HCT116 (cell line): ENCODE measurements around the gene FNIP2. TPM values are rescaled to one million over a fixed set of nuclear protein-coding genes. Genes with fewer than 3 reads are reported as not detected.

Experiments
- ATAC-seq: fragments of 200-7000 bp; cut with Tn5 transposase; 2 replicates; pipeline ENCODE4 v1.9.1; 2020; ENCODE audit warnings: mild to moderate bottlenecking, moderate library complexity
- BruUV-seq: library from RNA; stranded (reverse); fragments of 400-500 nt; replicated peaks from 2 replicates; lab custom pipeline; 2021; lab: Mats Ljungman, UMichigan
- CTCF ChIA-PET: fragments of 300-600 bp; sonication (Branson Sonifier 250); formaldehyde crosslinking; loops from one replicate; lab custom pipeline; 2021; ENCODE audit warnings: antibody characterized with exemption; lab: Charles Lee
- POLR2A ChIA-PET: fragments of 300-600, 350-600 bp; sonication (Branson Sonifier 250); formaldehyde crosslinking; loops from one replicate; lab custom pipeline; 2021; ENCODE audit warnings: antibody characterized with exemption; lab: Charles Lee
- RAD21 ChIA-PET, 2 experiments: fragments of 300-600 bp; sonication (Branson Sonifier 250); formaldehyde crosslinking; loops; one replicate each; lab custom pipeline; 2023; ENCODE audit warnings: low total read pairs in 2 of 2; ENCODE audit not compliant: uncharacterized antibody in 2 of 2, unreplicated experiment in 2 of 2, low non-redundant PET in 1 of 2; lab: Charles Lee
- DNase-seq: peaks from one replicate; pipeline ENCODE4 v3.0.0-alpha.2; 2010; ENCODE audit warnings: low read depth, low spot score
- H2AFZ ChIP-seq: fragments of 200-600 bp; shearing (Covaris generic), sonication (generic); 2 replicates; pipeline ENCODE4 v1.6.1; 2017; ENCODE audit warnings: low read depth, mixed run types, mixed read lengths, antibody characterized with exemption, low read length; ENCODE audit not compliant: poor library complexity, severe bottlenecking
- H3K27ac ChIP-seq: 2 replicates; pipeline ENCODE4 v1.5.1; 2012; ENCODE audit warnings: low read depth, low read length
- H3K27me3 ChIP-seq: fragments of 200-600 bp; sonication (generic); 2 replicates; pipeline ENCODE4 v1.6.1; 2016; ENCODE audit warnings: mixed run types, low read length, mixed read lengths; ENCODE audit not compliant: insufficient read depth
- H3K36me3 ChIP-seq, 2 experiments: fragments of 200-500 bp in 1 of 2; fragments of 200-600 bp in 1 of 2; sonication (Bioruptor generic) in 1 of 2; sonication (generic) in 1 of 2; 2 replicates each; pipeline versions ENCODE4 v1.5.1 to v1.6.1; 2014 to 2016; ENCODE audit warnings: low read length in 2 of 2, inconsistent platforms in 1 of 2, mixed read lengths in 1 of 2, mixed run types in 1 of 2; ENCODE audit not compliant: insufficient read depth in 2 of 2, control insufficient read depth in 1 of 2
- H3K4me1 ChIP-seq, 2 experiments: fragments of 200-600 bp in 1 of 2; sonication (generic) in 1 of 2; 2 replicates each; pipeline versions ENCODE4 v1.5.1 to v1.6.1; 2012 to 2017; ENCODE audit warnings: low read length in 2 of 2, inconsistent platforms in 1 of 2, mild to moderate bottlenecking in 1 of 2, mixed read lengths in 1 of 2, mixed run types in 1 of 2, moderate library complexity in 1 of 2; ENCODE audit not compliant: insufficient read depth in 2 of 2, control insufficient read depth in 1 of 2
- H3K4me2 ChIP-seq: fragments of 200-600 bp; sonication (generic); 2 replicates; pipeline ENCODE4 v1.6.1; 2017; ENCODE audit warnings: mixed run types, low read length, mixed read lengths
- H3K4me3 ChIP-seq, 2 experiments: fragments of 200-600 bp in 1 of 2; sonication (generic) in 1 of 2; replicated peaks in 1 of 2; 2 replicates each; pipeline ENCODE4 v1.5.1; 2011 to 2016; ENCODE audit warnings: low read length in 2 of 2, control low read depth in 1 of 2, low read depth in 1 of 2, mild to moderate bottlenecking in 1 of 2, mixed read lengths in 1 of 2, mixed run types in 1 of 2
- H3K79me2 ChIP-seq: fragments of 200-600 bp; sonication (generic); 2 replicates; pipeline ENCODE4 v1.6.1; 2017; ENCODE audit warnings: mild to moderate bottlenecking, mixed run types, low read length, moderate library complexity, mixed read lengths; ENCODE audit not compliant: insufficient read depth
- H3K9ac ChIP-seq: fragments of 200-600 bp; sonication (generic); 2 replicates; pipeline ENCODE4 v1.6.1; 2016; ENCODE audit warnings: low read length, mixed read lengths
- H3K9me2 ChIP-seq: fragments of 200-600 bp; sonication (generic), shearing (Covaris generic); 2 replicates; pipeline ENCODE4 v1.6.1; 2017; ENCODE audit warnings: mixed run types, mild to moderate bottlenecking, moderate library complexity; ENCODE audit not compliant: insufficient read depth
- H3K9me3 ChIP-seq, 2 experiments: fragments of 200-500 bp in 1 of 2; fragments of 200-600 bp in 1 of 2; sonication (Bioruptor generic) in 1 of 2; sonication (generic) in 1 of 2; 2 replicates each; pipeline ENCODE4 v1.6.1; 2014 to 2017; ENCODE audit warnings: low read length in 2 of 2, mixed read lengths in 2 of 2, inconsistent platforms in 1 of 2, low read depth in 1 of 2, mild to moderate bottlenecking in 1 of 2, mixed run types in 1 of 2, moderate library complexity in 1 of 2; ENCODE audit not compliant: control insufficient read depth in 1 of 2, insufficient read depth in 1 of 2
- H4K20me1 ChIP-seq: fragments of 200-600 bp; sonication (generic), shearing (Covaris generic); 2 replicates; pipeline ENCODE4 v1.6.1; 2017; ENCODE audit warnings: mixed run types, mild to moderate bottlenecking, moderate library complexity; ENCODE audit not compliant: insufficient read depth
- ELF1 ChIP-seq: IDR thresholded peaks from 2 replicates; pipeline ENCODE4 v1.6.1; 2012; ENCODE audit warnings: low read depth, borderline replicate concordance
- EZH2phosphoT487 ChIP-seq: fragments of 200-600 bp; IDR thresholded peaks from 2 replicates; pipeline ENCODE4 v1.6.1; 2018; ENCODE audit warnings: antibody characterized with exemption, borderline replicate concordance
- POLR2A ChIP-seq: IDR thresholded peaks from 2 replicates; pipeline ENCODE4 v1.7.0; 2011; ENCODE audit warnings: borderline replicate concordance; ENCODE audit not compliant: insufficient read depth, insufficient read length; ENCODE audit errors: extremely low read depth
- REST ChIP-seq: IDR thresholded peaks from 2 replicates; pipeline ENCODE4 v1.6.1; 2012; ENCODE audit warnings: low read depth
- ZNF274 ChIP-seq: fragments of 200-500 bp; sonication (Bioruptor generic); IDR thresholded peaks from 2 replicates; pipeline ENCODE4 v1.6.1; 2014; ENCODE audit warnings: mild to moderate bottlenecking, low read depth, low read length, inconsistent platforms
- intact Hi-C: fragments of 100-400 bp; cut with micrococcal nuclease; formaldehyde crosslinking; loops from 2 replicates; pipeline ENCODE4 v1.10.0; 2022
- total RNA-seq: library from RNA; stranded (reverse); gene quantifications from one replicate; pipeline ENCODE4 v1.2.1, GENCODE V29; 2021; ENCODE audit not compliant: unreplicated experiment
- TF ChIP-seq, protein P1 (sequence below): IDR thresholded peaks from 2 replicates; pipeline ENCODE4 v1.6.1; 2011; ENCODE audit warnings: mild to moderate bottlenecking, low read length, moderate library complexity; ENCODE audit not compliant: insufficient replicate concordance; ENCODE audit errors: extremely low read depth

Gene FNIP2
- total RNA-seq, 1 experiment from 2014 or later: 4.8 TPM

DNA sequence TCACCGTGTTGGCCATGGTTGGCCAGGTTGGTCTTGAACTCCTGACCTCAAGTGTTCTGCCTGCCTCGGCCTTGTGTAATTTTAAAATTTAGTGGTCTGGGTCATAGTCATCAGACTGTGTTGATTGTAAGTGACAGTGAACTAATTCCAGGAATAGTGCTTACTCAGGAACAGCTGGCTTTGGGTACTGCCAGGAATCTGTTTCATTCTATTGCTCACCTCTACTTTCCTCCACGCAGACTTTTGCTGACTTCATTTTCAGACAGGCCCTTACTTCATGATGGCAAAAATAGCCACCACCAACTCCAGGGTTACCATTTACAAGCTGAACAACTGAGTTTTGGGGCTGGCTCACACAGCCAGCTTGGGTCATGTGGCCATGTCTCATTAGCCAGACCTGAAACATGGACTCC is 54.6 kb downstream of the FNIP2 start (continued):
- TF ChIP-seq, protein P1, sequence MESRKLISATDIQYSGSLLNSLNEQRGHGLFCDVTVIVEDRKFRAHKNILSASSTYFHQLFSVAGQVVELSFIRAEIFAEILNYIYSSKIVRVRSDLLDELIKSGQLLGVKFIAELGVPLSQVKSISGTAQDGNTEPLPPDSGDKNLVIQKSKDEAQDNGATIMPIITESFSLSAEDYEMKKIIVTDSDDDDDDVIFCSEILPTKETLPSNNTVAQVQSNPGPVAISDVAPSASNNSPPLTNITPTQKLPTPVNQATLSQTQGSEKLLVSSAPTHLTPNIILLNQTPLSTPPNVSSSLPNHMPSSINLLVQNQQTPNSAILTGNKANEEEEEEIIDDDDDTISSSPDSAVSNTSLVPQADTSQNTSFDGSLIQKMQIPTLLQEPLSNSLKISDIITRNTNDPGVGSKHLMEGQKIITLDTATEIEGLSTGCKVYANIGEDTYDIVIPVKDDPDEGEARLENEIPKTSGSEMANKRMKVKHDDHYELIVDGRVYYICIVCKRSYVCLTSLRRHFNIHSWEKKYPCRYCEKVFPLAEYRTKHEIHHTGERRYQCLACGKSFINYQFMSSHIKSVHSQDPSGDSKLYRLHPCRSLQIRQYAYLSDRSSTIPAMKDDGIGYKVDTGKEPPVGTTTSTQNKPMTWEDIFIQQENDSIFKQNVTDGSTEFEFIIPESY: no peak
- no peak for TF ChIP-seq EZH2phosphoT487
- no peak for TF ChIP-seq ELF1
- TF ChIP-seq, all 23 proteins: peak for 0

DNA sequence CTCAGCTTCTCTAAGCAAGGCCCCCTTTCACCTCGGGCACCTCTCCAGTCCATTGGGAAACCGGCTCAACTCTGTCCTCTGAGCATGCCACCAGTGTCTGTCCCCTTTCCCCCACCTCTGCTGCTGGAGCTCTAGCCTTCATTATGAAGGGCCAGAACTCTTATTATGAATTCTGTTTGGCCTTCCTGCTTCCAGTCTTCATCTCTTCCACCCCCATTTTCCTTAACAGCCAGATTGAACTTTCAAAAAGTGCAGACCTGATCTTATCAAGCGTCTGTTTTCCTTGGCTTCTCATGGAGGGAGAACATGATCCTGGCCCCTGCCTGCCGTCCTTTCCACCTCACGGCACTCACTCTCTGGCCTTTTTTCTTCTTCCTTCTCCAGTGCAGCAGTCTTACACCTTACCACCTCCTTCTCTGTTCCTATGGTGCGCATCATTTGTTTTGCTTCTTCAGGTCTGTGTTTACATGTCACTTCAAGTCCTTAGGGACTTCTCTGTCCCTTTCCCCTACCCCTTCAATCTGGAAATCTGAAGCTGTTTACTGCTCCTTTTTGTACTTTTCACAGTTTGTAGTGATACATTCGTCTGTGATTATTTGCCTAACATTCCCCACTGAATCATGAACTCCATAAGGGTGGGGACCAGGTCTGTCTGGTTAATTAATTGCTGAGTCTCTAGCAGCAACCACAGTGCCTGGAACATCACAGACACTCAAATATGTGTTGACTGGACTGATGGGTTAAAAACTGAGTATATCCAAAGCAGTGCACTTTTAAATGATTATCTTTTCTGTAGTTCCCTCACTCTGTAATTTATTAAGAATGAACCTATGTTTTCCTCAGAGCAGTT is 55.8 kb downstream of the FNIP2 start:
- H3K4me2 ChIP-seq: no peak overlapping the region

More for the DNA sequence above, 55.8 kb downstream of the FNIP2 start:
- peaks cover 0 to 13% of the 10 kb centered on the region in 2 experiments; a peak in 2 of 4 replicates for H3K4me1 ChIP-seq
- H4K20me1 ChIP-seq: no peaks in the 10 kb centered on the region
- POLR2A ChIA-PET: no interaction called here
- no peaks in the 10 kb centered on the region for H3K36me3 ChIP-seq
- no peaks in the 10 kb centered on the region for H3K9me2 ChIP-seq
- ATAC-seq (no peak), DNase-seq (no peak)
- H3K27me3 ChIP-seq: no peaks in the 10 kb centered on the region
- RAD21 ChIA-PET: no interaction called here
- TF ChIP-seq REST (no peak), ZNF274 (no peak), POLR2A (no peak)
- TF ChIP-seq, protein P1: no peak
- CTCF ChIA-PET: no interaction called here
- H3K9me3 ChIP-seq: no peaks in the 10 kb centered on the region
- H3K79me2 ChIP-seq: no peaks in the 10 kb centered on the region
- no TSS peak for BruUV-seq
- intact Hi-C loops: no loop called here
- H2AFZ ChIP-seq: no peak overlapping the region
- H3K4me3 ChIP-seq: no peak overlapping the region
- H3K9ac ChIP-seq: no peak overlapping the region
- no peak overlapping the region for H3K27ac ChIP-seq
